Jurkat, Clone E6-1 (cell line): Measurements from ENCODE around the gene SLC6A3.
"Not testable (repeated sequence)": the region's sequence is repeated elsewhere in the genome, so short reads cannot be mapped to it uniquely, and the experiment has no call there.

ENCODE experiments used
- DNase-seq: peaks from one replicate; pipeline ENCODE4 v3.0.0-alpha.2; 2011; ENCODE audit warnings: low read depth, low spot score
- H3K4me3 ChIP-seq: 2 replicates; pipeline ENCODE4 v1.5.1; 2011; ENCODE audit warnings: mild to moderate bottlenecking, low read length, control low read depth, moderate library complexity

The SLC6A3 gene

GRCh38 chr5:1479066-1479465 lies 33.8 kb upstream of the SLC6A3 start:
- DNase-seq = no peak
- no peak overlapping the region for H3K4me3 ChIP-seq

- no peak for DNase-seq
- no peak overlapping the region for H3K4me3 ChIP-seq
These were observed 33.2 kb upstream of the SLC6A3 start for GRCh38 chr5:1478271-1479035.

GRCh38 chr5:1477341-1477740 lies 32.1 kb upstream of the SLC6A3 start:
- no peak overlapping the region for H3K4me3 ChIP-seq
- DNase-seq = no peak

GRCh38 chr5:1476967-1477310 lies 31.7 kb upstream of the SLC6A3 start:
- H3K4me3 ChIP-seq = no peak overlapping the region
- DNase-seq = no peak

- no peak for DNase-seq
These were observed 31.1 kb upstream of the SLC6A3 start for GRCh38 chr5:1476181-1476966.

GRCh38 chr5:1475544-1475900 lies 30.3 kb upstream of the SLC6A3 start:
- DNase-seq, H3K4me3 ChIP-seq: not testable (repeated sequence)

More at GRCh38 chr5:1476181-1476966, 31.1 kb upstream of the SLC6A3 start:
- no peak overlapping the region for H3K4me3 ChIP-seq

- H3K4me3 ChIP-seq = no peak overlapping the region
- no peak for DNase-seq
These were observed 29.8 kb upstream of the SLC6A3 start for GRCh38 chr5:1474866-1475543.

- H3K4me3 ChIP-seq = no peak overlapping the region
- no peak for DNase-seq
These were observed 29.1 kb upstream of the SLC6A3 start for GRCh38 chr5:1474183-1474839.

- no peak overlapping the region for H3K4me3 ChIP-seq
- DNase-seq = no peak
These were observed 28.5 kb upstream of the SLC6A3 start for GRCh38 chr5:1473746-1474145.

- H3K4me3 ChIP-seq = no peak overlapping the region
- DNase-seq = no peak
These were observed 27.9 kb upstream of the SLC6A3 start for GRCh38 chr5:1472964-1473628.

GRCh38 chr5:1471997-1472963 lies 27.0 kb upstream of the SLC6A3 start:
- H3K4me3 ChIP-seq = no peak overlapping the region
- no peak for DNase-seq

GRCh38 chr5:1471240-1471853 lies 26.1 kb upstream of the SLC6A3 start:
- DNase-seq = no peak
- H3K4me3 ChIP-seq = no peak overlapping the region

- no peak for DNase-seq
- H3K4me3 ChIP-seq = no peak overlapping the region
These were observed 25.5 kb upstream of the SLC6A3 start for GRCh38 chr5:1470762-1471211.

- DNase-seq = no peak
- H3K4me3 ChIP-seq = no peak overlapping the region
These were observed 23.6 kb upstream of the SLC6A3 start for GRCh38 chr5:1468629-1469527.

- peak; percentile 25 for DNase-seq
- H3K4me3 ChIP-seq = no peak overlapping the region
These were observed 23.0 kb upstream of the SLC6A3 start for GRCh38 chr5:1468247-1468612.

GRCh38 chr5:1467341-1468246 lies 22.4 kb upstream of the SLC6A3 start:
- DNase-seq = no peak
- no peak overlapping the region for H3K4me3 ChIP-seq
